Measurements from ENCODE around the gene SRGAP3.

The SRGAP3 gene

DNA sequence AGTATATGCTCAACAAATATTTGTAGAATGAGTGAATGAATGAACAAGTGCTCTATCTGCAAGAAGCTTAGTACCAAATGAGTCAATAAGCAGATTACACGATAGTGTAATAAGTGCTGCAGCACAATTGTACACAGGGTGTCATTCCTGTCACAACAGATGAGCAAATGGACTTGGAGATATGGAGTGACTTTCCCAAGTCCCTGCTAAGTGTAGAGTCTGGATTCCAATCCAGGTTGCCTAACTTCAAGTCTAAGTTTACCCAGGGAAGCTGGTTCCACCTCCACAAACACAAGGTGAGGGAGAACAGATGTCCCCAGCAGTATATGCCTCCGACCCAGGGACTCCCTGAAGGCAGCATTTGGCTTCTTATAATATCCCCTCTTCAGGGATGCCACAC lies 208.4 kb downstream of the SRGAP3 start:
- DNase-seq = no peak

DNA sequence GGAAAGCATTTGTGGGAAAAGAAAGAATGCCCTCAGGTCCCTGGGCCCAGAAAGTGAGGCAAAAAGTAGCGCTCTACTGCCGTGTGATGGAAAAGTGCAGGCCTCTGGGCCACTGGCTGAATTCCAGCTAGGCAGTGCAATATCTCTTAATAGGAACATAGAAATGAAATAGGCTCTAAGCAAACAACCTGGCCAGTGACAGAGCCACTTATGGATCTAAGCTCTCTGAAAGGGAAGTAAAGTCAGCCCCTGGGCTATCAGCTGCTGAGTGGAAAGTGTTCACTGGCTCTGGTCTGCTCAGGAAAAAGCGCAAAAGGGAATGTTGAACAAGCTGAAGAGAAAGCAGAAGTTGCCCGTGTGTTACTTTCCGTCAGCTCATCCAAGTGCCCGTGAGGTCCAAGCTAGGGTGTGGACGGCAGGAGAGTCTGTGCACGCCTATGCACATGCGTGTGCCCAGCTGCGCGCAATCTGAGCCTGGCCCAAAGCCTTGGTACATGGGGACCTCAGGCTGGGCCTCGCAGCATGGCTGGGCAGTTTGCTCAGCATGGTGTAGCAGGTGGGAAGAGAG lies 212.2 kb downstream of the SRGAP3 start:
- no peak for DNase-seq

DNA sequence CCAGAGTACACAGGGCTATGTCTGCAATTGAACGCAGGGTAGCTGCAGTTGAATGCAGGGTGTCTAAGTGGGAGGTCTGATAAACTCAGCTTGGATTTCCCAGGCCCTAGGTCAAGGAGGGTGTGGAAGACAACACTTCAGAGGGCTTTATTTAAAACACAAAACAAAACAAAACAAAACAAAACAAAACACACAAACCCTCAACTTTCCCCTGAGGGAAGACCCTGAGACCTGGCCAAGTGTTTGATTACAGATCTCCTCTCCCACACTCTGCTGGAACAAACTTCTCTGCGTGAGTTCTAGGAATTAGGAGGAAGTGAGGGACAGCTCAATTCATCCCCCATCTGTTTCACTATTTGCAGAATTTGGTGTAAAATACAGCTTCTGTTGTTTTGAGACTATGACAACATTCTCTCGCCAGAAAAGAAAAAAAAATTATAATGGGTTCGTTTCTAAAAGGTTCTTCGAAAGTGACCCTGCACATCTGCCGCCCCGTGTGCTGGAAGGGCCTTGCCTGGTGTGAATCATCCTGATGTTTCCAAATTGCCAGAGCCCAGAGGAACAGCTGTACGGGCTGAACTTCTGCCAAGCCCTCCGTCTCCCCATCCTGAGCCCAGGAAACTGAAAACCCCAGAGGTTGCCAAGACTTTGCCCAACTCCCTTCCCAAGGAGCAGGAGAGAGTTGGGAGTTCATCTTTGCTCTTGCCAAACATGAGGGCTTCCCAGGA lies 212.9 kb downstream of the SRGAP3 start:
- no peak for DNase-seq

DNA sequence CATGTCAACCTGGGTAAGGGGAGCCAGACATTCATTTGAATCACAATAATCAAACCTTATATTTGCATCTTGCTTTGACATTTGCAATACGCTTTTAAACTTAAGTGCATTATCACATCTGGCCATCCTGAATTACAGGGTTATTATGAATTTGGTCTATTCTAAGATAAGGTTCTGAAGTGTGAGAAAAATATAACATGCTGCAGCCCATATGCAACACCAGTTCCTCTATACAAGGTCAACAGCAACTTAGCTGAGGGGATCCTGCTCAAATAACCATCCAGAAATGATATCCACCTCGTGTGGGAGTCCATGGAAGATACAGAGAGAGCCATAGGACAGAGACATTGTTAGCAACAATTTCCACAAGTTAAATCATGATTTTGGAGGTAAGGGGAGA lies 213.5 kb downstream of the SRGAP3 start:
- no peak for DNase-seq

DNA sequence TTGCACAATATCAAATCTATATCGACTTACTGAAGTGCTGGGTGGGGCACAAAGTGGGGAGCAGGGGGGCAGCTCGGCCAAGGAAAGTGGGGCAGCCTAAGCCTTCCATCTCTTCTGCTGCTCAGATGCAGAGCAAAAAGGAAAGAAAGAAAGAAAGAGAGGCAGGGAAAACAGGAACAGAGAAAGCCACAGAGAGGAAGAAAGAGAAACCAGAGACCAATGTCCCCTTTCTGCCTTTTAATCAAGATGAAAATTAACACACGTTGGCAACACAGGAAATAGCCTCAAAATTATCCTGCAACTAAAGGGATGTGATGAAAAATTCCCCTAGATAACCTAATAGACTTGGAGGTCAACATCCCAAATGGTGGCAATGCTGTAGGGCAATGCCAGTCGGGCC lies 214.0 kb downstream of the SRGAP3 start:
- DNase-seq = no peak

DNA sequence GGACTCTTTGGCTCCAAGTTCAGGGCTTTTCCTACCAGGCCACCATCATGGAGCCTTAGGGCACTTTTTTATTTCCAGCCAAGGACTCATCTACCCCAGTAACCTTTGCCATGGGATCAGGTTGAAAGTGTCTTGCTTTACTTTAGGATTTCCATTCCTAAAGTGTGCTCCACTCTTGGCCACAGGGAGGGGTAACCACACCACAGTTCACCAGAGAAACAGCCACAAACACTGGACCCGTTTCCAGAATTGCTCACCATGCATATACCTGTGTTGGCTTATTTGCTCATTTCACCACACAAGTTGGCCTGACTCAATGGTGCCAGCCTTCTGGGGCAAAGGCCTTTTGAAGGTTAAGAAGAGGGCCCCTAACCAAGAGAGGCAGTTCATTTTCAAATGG lies 215.6 kb downstream of the SRGAP3 start:
- no peak for DNase-seq

DNA sequence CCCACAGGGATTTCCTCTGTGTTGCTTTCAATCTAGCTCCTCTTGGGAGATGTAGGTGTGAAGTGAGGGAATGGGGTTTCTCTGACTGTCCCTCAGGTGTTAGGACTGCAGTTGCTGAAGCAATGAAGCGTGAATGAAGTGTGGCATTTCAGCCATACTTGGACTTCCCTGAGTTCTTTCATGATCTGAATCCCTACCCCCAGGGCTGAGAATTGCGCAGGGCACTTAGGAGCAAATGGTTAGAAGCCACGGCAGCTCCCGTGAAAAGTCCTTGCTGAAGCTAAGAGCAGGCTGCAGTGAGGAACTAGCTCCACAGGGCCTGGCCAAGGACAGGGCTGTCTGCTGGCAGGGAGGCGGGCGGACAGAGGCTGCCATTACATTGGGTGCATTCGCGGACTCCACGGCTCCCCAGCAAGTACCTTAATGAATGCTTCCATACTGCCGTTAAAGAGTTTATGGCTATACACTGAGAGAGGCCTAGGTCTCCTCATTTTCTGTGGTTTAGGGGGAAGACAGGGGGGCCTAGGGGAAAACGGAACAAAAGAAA lies 217.1 kb downstream of the SRGAP3 start:
- no peak for DNase-seq

DNA sequence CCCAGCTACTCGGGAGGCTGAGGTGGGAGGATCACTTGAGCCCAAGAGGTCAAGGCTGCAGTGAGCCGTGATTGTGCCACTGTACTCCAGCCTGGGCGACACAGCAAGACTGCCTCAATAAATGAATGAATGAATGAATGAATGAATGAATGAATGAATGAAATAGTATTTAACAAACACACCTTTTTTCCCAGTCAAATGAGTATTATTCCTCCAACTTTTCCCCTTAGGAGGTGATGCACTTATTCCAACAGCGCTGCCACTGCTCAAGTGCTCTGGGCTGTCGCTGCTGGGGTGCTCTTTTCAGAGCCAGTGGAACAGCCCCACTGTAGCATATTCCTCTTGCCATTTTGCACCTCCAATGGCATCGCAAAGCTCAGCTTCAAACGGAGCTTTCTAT lies 219.4 kb downstream of the SRGAP3 start:
- no peak for DNase-seq

DNA sequence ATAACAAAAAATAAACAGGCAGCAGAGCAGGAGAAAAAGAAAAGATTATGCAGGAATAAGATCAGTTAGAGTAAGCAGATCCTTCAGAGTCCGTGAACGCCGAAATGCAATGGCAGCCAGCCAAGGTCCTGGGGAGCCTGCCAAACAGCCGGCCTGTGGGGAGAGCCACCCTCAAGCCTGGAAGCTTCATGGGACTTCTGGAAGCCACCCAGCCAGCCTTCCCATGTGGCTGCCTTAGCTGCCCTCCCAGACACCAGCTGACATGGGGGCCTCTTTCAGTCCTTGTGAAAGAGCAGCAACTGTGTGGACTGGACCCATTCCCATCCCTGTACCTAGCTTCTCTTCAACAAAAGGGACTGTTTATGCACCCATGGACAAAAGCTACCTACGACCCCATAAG lies 221.3 kb downstream of the SRGAP3 start:
- DNase-seq = no peak

DNA sequence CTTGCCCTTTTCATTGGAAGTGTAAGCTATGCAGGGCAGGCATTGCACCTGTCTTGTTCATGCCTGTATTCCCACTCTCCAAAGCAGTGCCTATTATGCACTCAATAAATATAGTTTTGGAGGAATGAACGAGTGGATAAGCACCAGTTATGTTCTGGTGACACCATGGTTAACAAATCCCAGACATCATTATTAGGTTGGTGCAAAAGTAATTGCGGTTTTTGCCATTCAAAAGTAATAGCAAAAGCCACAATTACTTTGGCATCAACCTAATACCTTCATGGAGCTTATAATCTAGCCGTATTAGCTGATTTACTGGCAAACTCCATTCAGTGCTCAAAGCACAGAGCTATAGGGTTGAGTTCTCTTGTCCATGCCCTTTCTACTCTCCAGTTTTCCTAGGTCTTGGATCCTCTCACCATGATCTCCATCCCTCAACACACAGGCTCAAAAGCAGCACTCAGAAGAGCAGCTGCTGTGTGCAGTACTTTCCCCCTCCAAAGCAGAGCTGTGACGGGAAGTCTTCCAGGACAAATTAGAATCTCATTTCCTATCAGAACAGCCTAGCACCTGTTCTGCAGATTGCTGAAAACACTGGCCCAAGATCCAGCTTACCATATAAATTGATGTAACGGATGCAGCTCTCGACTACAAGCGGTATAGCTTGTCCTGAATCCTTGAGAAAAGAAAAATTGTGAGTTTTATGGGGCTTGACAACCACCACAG lies 223.0 kb downstream of the SRGAP3 start:
- DNase-seq = no peak

DNA sequence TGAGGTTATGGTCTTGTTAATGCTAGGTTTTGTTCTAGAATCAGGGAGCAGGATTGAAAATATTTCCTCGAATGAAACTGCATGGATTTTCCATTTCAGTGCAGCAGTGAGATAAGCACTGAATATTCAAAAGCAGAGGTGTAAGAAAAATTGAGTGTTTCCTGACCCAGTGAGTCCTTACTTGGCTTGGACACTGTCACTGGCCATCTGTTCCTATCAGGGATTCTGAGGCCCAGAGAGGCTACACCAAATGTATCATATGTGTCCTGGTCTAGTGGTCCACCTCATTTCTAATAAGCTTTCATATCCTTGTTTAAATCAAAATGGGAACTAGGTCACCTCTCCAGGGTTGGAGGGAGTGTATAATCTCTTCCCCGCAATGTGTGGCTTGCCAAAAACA lies 225.1 kb downstream of the SRGAP3 start:
- DNase-seq = no peak

DNA sequence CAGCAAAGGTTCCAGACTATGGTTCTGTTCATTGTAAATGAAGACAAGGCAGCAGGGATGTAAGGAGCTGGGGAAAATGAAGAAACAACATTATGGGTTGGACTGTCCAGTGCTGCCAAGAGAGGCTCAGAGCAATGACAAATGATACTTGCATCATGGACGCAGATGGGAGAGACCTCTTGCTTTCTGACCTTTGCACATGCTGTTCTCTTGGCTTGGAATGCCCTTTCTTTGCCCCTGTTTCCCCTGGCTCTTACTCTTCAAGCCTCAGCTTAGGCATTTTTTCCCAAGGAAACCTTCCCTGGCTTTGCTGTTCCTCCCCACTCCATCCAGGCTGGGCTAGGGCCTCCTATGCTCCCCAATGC lies 226.2 kb downstream of the SRGAP3 start:
- DNase-seq = no peak

DNA sequence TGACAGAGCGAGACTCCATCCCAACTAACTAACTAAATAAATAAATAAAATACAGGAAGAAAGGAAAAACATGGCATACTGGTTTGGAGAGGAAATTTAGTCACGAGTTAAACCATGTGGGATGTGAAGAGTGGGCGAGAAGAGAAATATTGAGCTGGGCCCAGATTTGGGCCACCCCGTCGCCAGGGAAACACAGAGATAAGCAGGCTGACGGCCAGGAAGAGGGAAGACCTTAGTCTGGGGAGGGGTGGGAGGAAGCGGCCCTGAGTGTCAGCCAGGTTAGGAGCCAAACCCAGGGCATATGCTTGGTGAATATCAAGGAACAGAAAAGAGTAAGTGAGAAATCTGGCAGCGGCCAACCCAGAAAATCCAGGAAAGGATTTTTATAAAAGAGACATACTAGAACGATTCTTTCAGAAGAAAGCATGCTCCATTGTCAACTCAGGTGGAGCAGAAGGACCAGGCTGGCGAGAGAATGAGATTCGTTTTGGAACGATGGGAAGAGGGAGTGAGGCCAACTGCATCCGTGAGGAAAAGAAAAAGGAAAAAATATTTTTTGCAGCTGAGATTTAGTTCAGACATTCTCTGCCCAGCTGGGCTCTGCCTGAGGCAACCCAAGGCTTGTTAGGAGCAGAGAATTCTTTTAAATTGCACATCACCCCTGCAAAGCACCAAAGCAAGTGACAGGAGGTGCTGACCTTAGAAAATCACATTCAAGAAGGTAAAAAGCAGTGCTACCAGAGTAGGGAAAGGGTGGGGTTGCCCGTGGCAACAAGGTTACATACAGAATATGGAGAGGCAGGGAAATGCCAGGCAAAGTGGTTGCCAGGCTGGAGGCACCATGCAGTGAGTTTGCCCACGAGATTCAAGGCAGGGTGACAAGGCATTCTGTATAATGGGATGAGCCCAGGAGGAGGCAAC lies 226.9 kb downstream of the SRGAP3 start:
- no peak for DNase-seq

DNA sequence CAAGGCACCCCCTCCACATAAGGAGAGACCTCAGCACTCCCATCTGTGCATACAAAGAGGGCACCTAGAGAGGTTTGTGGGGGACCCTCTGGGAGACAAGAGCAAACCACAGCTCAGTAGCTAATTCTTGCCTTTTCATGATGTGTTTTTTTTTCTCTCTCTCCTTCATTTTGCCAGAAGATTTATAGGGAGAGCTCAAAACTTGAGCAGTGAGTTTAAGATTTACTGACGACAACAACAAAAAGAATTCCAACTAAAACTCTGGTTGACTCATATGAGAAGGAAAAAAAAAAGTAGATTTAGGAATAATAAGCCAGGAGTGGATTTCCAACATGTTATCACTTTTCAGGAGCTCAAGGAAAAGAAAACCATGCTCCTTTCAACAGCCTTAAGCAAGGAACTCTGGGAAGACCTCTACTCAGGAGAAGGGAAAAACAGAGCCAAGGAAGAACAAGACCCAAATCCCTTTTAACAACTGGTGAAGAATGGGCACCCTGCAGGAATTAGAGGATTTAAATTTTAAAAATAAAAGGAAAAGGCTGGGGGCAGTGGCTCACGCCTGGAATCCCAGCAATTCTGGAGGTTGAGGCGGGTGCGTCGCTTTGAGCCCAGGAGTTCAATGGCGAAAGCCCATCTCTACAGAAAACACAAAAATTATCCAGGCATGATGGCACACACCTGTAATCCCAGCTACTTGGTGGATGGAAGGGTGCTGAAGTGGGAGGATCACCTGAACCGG lies 228.0 kb downstream of the SRGAP3 start:
- DNase-seq = no peak

DNA sequence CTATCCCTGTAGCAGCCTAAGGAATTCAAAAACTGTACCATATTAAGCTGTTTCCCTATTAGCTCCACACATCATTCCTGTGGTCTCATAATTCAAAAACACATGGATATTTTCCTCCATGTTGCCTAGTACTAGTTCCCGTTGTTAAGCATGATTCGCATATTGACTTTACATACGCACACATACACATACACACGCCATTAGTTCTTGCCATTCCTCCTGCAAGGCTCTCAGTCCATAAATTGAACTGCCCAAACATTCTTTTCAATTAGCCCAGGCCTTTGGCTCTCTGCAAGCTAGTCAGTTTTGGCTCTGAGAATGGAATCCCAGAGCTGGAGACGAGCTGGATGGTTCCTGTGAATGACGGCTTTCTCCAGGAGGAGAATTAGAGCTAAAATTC lies 229.0 kb downstream of the SRGAP3 start:
- no peak for DNase-seq

DNA sequence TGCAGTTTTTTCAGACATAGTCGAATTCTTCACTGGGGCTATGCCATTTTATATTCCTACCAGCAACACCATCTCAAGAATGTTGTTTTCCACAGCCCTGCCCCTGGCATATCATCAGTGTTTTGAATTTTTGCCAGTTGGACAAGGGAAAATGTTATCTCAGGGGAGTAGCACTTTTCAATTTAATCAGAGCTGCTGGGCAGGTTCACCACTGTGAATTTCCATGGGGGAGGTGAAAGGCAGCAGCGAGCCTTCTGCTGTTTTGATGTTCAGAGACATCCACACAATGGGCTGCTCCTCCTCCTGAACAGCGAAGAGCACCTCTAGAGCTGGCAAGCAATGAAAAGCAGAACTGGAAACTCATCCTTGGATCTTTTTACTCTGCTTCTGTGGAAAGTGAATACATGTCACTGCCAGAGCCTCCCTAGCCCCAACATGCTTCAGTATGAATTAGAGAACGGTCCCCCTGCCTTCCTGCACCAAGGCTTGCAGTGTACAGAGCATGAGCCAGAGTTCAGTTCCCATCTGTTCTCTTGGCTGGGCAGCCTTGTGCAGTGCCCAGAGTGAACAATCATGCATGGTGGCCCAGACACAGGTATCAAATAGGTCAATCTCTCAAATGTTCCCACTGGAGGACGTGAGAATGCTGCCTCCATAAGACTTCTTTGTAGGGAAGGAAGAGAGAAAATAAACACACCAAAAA lies 230.0 kb downstream of the SRGAP3 start:
- no peak for DNase-seq

DNA sequence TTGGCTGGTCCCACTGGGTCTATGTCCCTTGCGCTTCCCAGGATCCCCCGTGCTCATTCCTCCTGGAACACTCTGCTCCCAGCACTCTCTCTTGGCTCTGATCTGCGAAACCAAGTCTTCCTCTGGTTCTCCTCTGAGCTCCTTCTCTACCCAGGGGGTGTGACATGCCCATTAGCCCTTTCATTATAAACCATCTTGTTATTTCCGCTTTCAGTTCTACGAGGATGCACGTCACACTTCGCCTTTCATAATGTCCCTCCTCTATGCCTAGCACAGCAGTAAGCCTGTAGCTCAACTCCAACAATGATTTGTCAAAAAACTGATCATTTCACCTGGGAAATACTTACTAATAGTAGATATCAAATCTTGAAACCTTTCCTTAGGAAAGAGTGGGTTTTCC lies 234.2 kb downstream of the SRGAP3 start:
- DNase-seq = no peak

DNA sequence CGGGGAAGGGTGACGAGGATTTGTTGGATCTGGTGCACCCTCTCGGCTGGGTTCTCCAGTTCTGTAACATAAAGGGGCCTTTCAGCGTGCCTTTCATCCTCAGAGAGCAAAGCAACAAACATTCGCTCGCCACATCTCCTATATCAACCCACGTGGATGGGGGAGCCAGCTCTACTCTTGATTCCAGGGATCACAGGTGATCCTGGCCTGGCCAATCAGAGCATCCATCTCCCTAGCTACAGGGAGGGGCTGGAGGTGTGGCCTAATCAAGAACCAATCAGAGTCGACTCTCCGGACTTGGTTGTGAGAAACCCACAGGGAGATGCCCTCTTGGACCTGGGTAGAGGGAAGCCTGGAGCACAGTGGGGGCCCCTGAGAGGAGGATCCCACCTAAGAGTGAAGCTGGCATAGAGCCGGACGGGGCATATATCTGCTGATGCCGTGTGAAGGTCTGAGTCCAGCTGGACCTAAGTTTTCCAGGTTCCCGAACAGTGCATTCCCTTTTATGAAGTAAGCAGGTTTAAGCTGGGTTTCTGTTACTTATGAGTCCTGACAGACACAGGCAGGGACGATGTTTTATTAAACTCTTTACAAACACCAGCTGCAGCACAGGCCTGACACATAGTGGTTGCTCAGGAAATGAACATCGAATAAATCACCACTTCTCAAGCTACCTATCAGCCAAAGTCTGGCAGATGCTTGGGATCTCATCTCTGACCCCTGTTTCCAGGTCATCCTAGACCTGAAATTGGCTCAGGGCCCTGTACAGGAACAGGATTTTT lies 235.5 kb downstream of the SRGAP3 start:
- no peak for DNase-seq

DNA sequence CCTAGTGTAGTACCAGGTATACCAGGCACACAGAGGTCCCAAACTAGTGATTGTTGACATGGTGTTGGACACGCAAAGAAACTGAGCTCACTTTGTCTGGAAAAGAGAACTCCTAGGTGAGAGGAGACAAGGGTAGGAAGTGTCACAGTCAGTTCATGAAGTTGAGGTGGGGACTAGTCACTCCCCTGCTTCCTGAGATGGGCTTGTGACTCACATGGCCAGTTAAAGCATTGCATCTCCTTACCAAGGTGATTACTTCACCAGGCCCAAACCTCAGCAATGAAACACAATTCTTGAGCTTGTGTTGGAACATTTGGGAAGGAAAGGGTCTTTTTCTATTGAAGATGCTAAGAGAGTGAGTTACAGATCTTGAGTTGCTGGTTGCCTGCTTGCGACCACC lies 236.9 kb downstream of the SRGAP3 start:
- DNase-seq = no peak

DNA sequence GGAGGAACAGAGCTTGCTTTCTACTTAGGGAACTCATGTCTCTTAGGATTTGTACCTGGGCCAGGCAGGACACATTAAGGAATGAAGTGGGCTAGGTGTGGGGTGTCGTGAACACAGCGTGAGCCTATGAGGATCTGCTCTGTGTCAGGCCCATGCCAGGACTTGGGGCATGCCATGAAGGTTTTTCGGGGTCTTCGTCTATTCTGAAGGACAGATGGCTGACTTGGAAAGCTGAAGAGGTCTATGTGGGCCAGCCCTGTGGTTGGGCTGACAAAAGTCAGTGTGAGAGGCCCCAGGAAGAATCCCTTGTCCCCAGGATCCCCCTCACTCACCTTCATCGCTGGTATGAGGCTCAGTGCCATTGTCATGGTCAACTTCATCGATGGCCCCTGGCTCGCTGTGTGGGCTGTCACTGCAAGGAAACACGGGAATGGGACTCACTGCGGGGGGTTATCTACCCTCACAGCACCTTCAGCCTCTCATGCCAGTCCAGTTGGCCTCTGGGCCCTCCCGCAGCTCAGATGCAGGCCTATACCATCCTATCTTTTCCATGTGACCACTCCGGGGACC lies 239.4 kb downstream of the SRGAP3 start:
- no peak for DNase-seq

Measured in T-helper 1 cell (primary cell).